IPS-11a (cell line): ENCODE results near the gene FANCC.
"Not testable (repeated sequence)": the region's sequence is repeated elsewhere in the genome, so short reads cannot be mapped to it uniquely, and the experiment has no call there.

Experiments used
- H3K4me3 ChIP-seq: one replicate; pipeline ENCODE4 v1.5.1; 2013; ENCODE audit warnings: low read depth, low read length, control low read depth

Gene FANCC

GRCh38 chr9:95284162-95285080 lies 33.1 kb downstream of the FANCC start:
- no peak overlapping the region for H3K4me3 ChIP-seq

GRCh38 chr9:95283673-95284072 lies 33.8 kb downstream of the FANCC start:
- no peak overlapping the region for H3K4me3 ChIP-seq

- no peak overlapping the region for H3K4me3 ChIP-seq
These were observed 35.2 kb downstream of the FANCC start for GRCh38 chr9:95282332-95282731.

- H3K4me3 ChIP-seq, result no peak overlapping the region
These were observed 36.8 kb downstream of the FANCC start for GRCh38 chr9:95280745-95281144.

GRCh38 chr9:95277509-95277908 lies 40.0 kb downstream of the FANCC start:
- no peak overlapping the region for H3K4me3 ChIP-seq

- no peak overlapping the region for H3K4me3 ChIP-seq
These were observed 41.0 kb downstream of the FANCC start for GRCh38 chr9:95276395-95276954.

GRCh38 chr9:95274160-95274559 lies 43.3 kb downstream of the FANCC start:
- not testable (repeated sequence) for H3K4me3 ChIP-seq

GRCh38 chr9:95273369-95274022 lies 44.0 kb downstream of the FANCC start:
- no peak overlapping the region for H3K4me3 ChIP-seq

- no peak overlapping the region for H3K4me3 ChIP-seq
These were observed 44.7 kb downstream of the FANCC start for GRCh38 chr9:95272830-95273229.

GRCh38 chr9:95270790-95271189 lies 46.7 kb downstream of the FANCC start:
- no peak overlapping the region for H3K4me3 ChIP-seq

GRCh38 chr9:95269803-95270773 lies 47.4 kb downstream of the FANCC start:
- not testable (repeated sequence) for H3K4me3 ChIP-seq

- no peak overlapping the region for H3K4me3 ChIP-seq
These were observed 48.8 kb downstream of the FANCC start for GRCh38 chr9:95268681-95269080.

- no peak overlapping the region for H3K4me3 ChIP-seq
These were observed 50.9 kb downstream of the FANCC start for GRCh38 chr9:95266649-95267048.

- H3K4me3 ChIP-seq, result no peak overlapping the region
These were observed 51.5 kb downstream of the FANCC start for GRCh38 chr9:95265960-95266359.

GRCh38 chr9:95264954-95265615 lies 52.4 kb downstream of the FANCC start:
- no peak overlapping the region for H3K4me3 ChIP-seq

- H3K4me3 ChIP-seq, result no peak overlapping the region
These were observed 55.6 kb downstream of the FANCC start for GRCh38 chr9:95261890-95262289.

- H3K4me3 ChIP-seq, result no peak overlapping the region
These were observed 66.9 kb downstream of the FANCC start for GRCh38 chr9:95250462-95251221.

- H3K4me3 ChIP-seq, result no peak overlapping the region
These were observed 67.5 kb downstream of the FANCC start for GRCh38 chr9:95249986-95250385.

GRCh38 chr9:95246547-95246946 lies 71.0 kb downstream of the FANCC start:
- H3K4me3 ChIP-seq, result no peak overlapping the region
